Cardiac fibroblast (primary cell): ENCODE data around the gene ADGRL3.
A peak's percentile ranks its signal among the peaks of the same experiment; 100 is the strongest.

ENCODE experiments used
- DNase-seq, 2 donors: peaks; one replicate each; pipeline versions ENCODE4 v3.0.0 to v3.0.0-alpha.2; 2010; ENCODE audit warnings: low read depth in 2 of 2
- H3K4me3 ChIP-seq, 2 donors: replicated peaks in 1 of 2; 1 replicate in 1 of 2; 2 replicates in 1 of 2; pipeline ENCODE4 v1.5.1; 2011; ENCODE audit warnings: low read depth in 2 of 2, low read length in 2 of 2, mild to moderate bottlenecking in 2 of 2, moderate library complexity in 1 of 2
- TF ChIP-seq, protein P1 (sequence below): IDR thresholded peaks from one replicate; pipeline ENCODE4 v1.5.1; 2011; ENCODE audit warnings: low read depth, mild to moderate bottlenecking, low read length, inconsistent platforms

Gene ADGRL3

DNA sequence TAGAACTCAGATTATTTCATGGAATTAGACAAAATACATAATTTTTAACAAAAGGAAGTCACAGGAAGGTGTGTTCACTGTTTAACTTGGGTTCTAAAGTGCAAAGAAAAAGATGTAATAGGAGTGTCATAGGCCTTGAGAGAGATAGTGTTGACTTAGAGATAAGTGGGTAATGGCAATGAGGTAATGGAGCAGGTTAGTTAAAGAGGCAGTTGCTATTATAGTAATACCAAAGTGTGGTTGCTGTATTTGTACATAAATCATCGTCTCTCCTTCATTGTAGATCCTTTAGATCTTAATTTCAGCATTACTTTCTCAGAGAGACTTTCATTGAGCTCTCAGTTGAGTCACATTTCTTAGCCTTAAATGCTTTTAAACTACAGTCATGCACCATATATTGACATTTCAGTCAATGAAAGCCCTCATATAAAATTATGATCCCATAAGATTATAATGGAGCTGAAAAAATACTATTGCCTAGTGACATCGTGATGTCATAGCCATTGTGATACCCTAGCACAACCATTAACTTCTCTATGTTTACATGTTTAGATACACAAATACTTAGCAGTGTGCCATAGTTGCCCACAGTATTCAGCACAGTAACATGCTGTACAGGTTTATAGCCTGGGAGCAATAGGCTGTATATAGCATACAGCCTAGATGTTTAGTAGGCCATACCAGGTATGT, 245.4 kb downstream of the ADGRL3 start:
- DNase-seq: no peak
- H3K4me3 ChIP-seq: no peak overlapping the region
- TF ChIP-seq, protein P1, sequence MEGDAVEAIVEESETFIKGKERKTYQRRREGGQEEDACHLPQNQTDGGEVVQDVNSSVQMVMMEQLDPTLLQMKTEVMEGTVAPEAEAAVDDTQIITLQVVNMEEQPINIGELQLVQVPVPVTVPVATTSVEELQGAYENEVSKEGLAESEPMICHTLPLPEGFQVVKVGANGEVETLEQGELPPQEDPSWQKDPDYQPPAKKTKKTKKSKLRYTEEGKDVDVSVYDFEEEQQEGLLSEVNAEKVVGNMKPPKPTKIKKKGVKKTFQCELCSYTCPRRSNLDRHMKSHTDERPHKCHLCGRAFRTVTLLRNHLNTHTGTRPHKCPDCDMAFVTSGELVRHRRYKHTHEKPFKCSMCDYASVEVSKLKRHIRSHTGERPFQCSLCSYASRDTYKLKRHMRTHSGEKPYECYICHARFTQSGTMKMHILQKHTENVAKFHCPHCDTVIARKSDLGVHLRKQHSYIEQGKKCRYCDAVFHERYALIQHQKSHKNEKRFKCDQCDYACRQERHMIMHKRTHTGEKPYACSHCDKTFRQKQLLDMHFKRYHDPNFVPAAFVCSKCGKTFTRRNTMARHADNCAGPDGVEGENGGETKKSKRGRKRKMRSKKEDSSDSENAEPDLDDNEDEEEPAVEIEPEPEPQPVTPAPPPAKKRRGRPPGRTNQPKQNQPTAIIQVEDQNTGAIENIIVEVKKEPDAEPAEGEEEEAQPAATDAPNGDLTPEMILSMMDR: no peak

DNA sequence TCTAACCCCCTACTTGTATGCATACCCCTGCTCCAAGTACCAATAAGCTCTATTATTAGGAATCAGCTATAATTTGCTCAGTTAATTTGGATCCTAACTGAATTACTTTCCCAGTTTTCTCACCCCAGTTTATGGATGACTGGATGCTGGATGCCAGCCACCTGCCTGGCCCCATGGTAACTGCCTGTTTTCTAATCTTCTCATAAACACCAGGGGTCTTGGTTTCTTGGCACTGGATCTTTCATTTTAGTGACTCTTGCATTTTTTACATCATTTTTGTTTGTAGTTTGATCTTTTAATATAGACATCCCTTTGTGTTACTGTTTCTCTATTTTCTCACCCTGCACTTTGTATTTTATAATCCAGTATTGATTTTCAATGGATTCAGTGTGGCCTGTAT, 246.8 kb downstream of the ADGRL3 start:
- H3K4me3 ChIP-seq: no peak overlapping the region
- no peak for DNase-seq
- TF ChIP-seq, protein P1: no peak

DNA sequence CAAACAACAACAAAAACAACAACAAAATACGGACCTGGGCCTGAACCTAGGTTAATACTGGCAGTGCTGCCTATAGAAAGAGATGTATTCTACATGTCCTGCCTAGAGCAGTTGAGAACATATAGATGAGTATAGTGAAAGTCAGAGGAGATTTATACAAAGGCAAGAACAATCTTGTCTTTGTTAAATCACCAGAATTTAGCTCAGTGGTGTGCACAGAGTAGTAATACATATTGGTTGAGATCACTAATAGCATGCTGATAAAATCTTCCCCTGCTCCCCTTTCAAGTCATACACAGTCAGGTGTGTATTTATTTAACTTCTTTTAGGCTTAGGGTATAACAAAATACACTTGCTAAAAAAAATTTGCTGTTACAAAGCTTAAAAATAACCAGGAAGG, 247.8 kb downstream of the ADGRL3 start:
- TF ChIP-seq, protein P1: no peak
- no peak for DNase-seq
- no peak overlapping the region for H3K4me3 ChIP-seq

DNA sequence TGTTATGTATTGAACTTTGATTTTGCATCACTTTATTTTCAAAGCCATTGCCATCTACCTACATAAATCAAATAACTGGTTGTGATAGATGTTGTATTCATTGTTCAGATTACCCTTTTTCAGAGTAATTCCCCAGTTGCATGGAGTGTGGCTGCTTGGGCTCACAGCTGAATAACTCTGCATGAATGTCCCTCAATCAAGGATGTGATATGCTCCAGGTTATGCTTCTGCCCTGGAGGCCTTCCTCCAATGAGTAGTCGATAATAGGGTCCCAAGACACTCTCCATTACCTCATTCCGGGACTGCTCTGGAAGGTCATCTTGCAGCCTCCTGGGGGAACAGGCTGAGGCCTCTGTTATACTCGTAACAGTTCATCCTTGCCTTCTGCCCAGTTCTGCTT, 251.8 kb downstream of the ADGRL3 start:
- no peak for DNase-seq

DNA sequence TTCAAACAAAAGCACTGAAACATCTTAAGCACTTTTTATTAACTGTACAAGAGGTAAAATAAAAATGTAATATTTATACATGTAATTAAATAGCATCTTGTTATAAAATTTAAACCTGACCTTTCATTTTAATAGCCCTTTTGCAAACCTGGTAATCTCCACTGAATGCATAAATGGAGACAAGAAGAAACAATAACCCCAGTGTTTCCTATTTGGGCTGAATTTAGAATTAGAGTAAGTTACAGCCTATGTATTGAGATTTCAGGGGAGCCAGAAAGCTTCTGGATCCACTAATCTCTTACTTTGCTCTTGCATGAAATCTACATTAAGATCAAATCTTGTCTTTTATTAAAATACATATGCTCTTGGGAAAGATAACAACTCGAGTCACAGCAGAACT, 261.8 kb downstream of the ADGRL3 start:
- TF ChIP-seq, protein P1: no peak
- no peak overlapping the region for H3K4me3 ChIP-seq

More for the DNA sequence above, 251.8 kb downstream of the ADGRL3 start:
- TF ChIP-seq, protein P1: no peak
- no peak overlapping the region for H3K4me3 ChIP-seq

DNA sequence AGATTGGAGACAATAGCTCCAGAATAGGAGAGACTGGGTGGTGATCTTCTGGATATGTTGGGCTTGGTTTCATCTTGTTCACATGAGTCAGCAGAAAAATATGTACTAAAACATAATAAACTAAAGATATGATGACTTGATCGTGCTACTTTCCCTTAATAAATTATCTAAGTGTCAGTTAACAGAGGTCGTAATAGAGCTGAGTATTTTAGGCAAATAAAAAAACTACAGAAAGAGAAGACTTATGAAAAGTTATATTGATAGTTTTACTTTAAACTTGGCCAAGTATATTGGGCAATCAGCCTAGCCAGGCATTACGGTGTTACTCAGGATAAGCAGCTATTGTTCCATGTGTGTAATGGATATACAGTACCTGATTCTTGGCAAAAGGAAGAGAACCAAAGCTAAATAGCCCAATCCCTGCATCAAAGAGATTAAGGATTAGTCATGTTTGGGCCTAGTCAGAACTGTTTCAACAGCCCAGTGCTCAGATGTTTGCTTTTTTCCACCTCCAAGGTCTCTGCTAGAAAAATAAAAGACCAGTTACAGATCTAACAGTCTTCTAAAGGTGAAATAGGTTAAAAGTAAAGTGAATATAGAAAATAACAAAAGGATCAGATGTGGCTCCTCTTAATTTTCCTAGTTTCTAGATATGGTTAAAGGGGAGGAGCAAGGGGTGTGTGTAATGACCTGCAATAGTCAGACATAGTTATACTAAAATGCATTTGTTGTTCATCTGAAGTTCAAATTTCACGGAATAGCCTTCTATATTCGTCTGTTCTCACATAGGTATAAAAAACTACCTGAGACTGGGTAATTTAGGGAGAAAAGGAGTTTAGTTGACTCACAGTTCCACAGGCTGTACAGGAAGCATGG, 262.6 kb downstream of the ADGRL3 start:
- TF ChIP-seq, protein P1: no peak
- peak; percentile 70 to 89 for DNase-seq
- no peak overlapping the region for H3K4me3 ChIP-seq

More for the DNA sequence above, 261.8 kb downstream of the ADGRL3 start:
- no peak for DNase-seq
